NCI-H345 treated with DMSO at 0.1 percent for 48 hours (cell line): ENCODE data around the gene COL17A1.

Source experiments
- DNase-seq: peaks from one replicate; lab custom pipeline; 2025; ENCODE audit not compliant: unreplicated experiment; lab: John Stamatoyannopoulos, UW

The COL17A1 gene

GRCh38 chr10:104085801-104086400 lies at the start of gene COL17A1:
COL17A1 (minus strand) TSS chr10:104085880; CDS start chr10:104080673, 5,207 bp downstream.
- DNase-seq = no peak

- DNase-seq = no peak
These were observed 44.4 kb upstream of the COL17A1 start for GRCh38 chr10:104130041-104130440.

GRCh38 chr10:104128214-104128613 lies 42.5 kb upstream of the COL17A1 start:
- DNase-seq = no peak

GRCh38 chr10:104127411-104127810 lies 41.7 kb upstream of the COL17A1 start:
- no peak for DNase-seq

GRCh38 chr10:104123397-104123796 lies 37.7 kb upstream of the COL17A1 start:
- no peak for DNase-seq

- DNase-seq = no peak
These were observed 36.8 kb upstream of the COL17A1 start for GRCh38 chr10:104122225-104123107.

- peak; percentile 89 for DNase-seq
These were observed 36.0 kb upstream of the COL17A1 start, which contains the start of gene SFR1 for GRCh38 chr10:104121485-104122224. SFR1 (plus strand) TSS chr10:104122171; CDS start chr10:104122184, 13 bp downstream.

- DNase-seq = no peak
These were observed 35.3 kb upstream of the COL17A1 start for GRCh38 chr10:104120903-104121484.

GRCh38 chr10:104120512-104120902 lies 34.8 kb upstream of the COL17A1 start:
- no peak for DNase-seq

GRCh38 chr10:104119996-104120395 lies 34.3 kb upstream of the COL17A1 start:
- no peak for DNase-seq

- no peak for DNase-seq
These were observed 32.2 kb upstream of the COL17A1 start for GRCh38 chr10:104117839-104118323.

GRCh38 chr10:104113376-104113956 lies 27.8 kb upstream of the COL17A1 start:
- no peak for DNase-seq

- DNase-seq = no peak
These were observed 24.4 kb upstream of the COL17A1 start for GRCh38 chr10:104109908-104110662.

GRCh38 chr10:104104926-104105325 lies 19.2 kb upstream of the COL17A1 start:
- DNase-seq = no peak

GRCh38 chr10:104104418-104104817 lies 18.7 kb upstream of the COL17A1 start:
- no peak for DNase-seq

GRCh38 chr10:104103956-104104355 lies 18.3 kb upstream of the COL17A1 start:
- no peak for DNase-seq

- no peak for DNase-seq
These were observed 16.2 kb upstream of the COL17A1 start for GRCh38 chr10:104101902-104102301.

- no peak for DNase-seq
These were observed 15.1 kb upstream of the COL17A1 start for GRCh38 chr10:104100795-104101194.

GRCh38 chr10:104099941-104100340 lies 14.3 kb upstream of the COL17A1 start:
- DNase-seq = no peak

- no peak for DNase-seq
These were observed 13.6 kb upstream of the COL17A1 start for GRCh38 chr10:104099269-104099668.
